ENCODE results near the gene ADPRH.

DNA sequence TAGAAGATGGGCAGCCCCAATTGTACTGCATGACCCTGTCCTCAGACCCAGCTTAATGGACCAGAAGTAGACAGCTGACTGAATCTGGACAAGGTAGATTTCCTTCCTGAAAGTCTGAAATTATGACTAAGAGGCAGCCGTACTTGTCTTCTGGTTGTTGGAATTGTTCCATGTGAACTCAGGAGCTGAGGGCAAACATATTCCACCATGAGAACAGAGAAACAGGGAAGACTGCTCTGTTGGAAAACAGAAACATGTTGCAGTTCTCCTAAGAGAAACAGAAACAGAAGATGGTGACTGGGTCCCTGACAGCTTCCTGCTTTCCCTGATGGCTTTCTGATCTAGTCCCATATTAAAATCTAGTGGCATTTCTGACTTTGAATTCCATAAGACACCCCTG is 57.0 kb downstream of the ADPRH start:
- TF ChIP-seq BHLHE40 (IDR thresholded peaks at IDR 0.05; ENCODE audit: borderline replicate concordance) (no peak), SUZ12 (IDR thresholded peaks at IDR 0.05) (no peak), ZNF384 (IDR thresholded peaks at IDR 0.05) (no peak), CTBP1 (IDR thresholded peaks at IDR 0.05; ENCODE audit: borderline replicate concordance) (no peak), SP1 (IDR thresholded peaks at IDR 0.05) (no peak)
- TF ChIP-seq, protein P1, sequence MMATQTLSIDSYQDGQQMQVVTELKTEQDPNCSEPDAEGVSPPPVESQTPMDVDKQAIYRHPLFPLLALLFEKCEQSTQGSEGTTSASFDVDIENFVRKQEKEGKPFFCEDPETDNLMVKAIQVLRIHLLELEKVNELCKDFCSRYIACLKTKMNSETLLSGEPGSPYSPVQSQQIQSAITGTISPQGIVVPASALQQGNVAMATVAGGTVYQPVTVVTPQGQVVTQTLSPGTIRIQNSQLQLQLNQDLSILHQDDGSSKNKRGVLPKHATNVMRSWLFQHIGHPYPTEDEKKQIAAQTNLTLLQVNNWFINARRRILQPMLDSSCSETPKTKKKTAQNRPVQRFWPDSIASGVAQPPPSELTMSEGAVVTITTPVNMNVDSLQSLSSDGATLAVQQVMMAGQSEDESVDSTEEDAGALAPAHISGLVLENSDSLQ (IDR thresholded peaks at IDR 0.05): no peak

Measured in HEK293T (cell line).